ENCODE data around the gene NGEF. TPM values are rescaled to one million over a fixed set of nuclear protein-coding genes. Genes with fewer than 3 reads are reported as not detected.

The NGEF gene
- total RNA-seq, 1 donor from 2014 or later: 4.3 TPM

DNA sequence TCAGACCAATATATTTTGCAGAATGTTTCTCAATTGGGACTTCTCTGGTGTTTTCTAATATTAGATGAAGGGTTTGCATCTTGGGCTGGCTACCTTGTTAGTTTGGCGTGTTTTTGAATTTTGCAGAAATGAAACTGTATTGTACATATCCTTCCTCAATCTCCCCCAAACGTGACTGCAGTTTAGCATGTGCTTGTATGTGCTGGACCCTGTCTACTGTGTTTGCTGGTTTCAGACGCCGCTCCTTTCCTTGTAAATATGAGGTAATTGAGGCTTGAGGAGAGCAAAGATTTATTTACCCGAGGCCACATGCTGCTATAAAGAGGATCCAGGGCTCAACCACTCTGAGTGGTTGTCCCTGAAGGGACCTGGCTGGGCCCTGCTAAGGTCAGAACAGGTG lies 57.2 kb downstream of the NGEF start:
- Histone ChIP-seq H3K36me3 (no peaks in the 10 kb centered on the region), H4K20me1 (ENCODE audit: low read depth) (no peaks in the 10 kb centered on the region), H3K27me3 (no peaks in the 10 kb centered on the region), H3K4me1 (no peaks in the 10 kb centered on the region), H3K9me3 (ENCODE audit: low read depth) (no peaks in the 10 kb centered on the region), H3K9ac (no peak overlapping the region), H3K4me3 (no peak overlapping the region), H3F3A (ENCODE audit: low read depth) (peaks cover 4% of the 10 kb centered on the region), H3K79me2 (ENCODE audit: low read depth) (no peaks in the 10 kb centered on the region), H3K27ac (no peak overlapping the region), H3K4me2 (no peak overlapping the region), H2AFZ (replicated peaks) (no peak overlapping the region)
- no peak overlapping the region for H3K4me3 Mint-ChIP-seq
- no peak for DNase-seq (ENCODE audit: low spot score)
- peaks cover 4% of the 10 kb centered on the region for H3K9me3 Mint-ChIP-seq
- H3K27ac Mint-ChIP-seq: no peak overlapping the region
- H3K27me3 Mint-ChIP-seq (ENCODE audit: insufficient read depth, low read depth): peaks cover 8% of the 10 kb centered on the region
- TF ChIP-seq EZH2phosphoT487 (IDR thresholded peaks at IDR 0.05) (no peak), EZH2 (IDR thresholded peaks at IDR 0.05) (no peak)
- TF ChIP-seq, protein P1, sequence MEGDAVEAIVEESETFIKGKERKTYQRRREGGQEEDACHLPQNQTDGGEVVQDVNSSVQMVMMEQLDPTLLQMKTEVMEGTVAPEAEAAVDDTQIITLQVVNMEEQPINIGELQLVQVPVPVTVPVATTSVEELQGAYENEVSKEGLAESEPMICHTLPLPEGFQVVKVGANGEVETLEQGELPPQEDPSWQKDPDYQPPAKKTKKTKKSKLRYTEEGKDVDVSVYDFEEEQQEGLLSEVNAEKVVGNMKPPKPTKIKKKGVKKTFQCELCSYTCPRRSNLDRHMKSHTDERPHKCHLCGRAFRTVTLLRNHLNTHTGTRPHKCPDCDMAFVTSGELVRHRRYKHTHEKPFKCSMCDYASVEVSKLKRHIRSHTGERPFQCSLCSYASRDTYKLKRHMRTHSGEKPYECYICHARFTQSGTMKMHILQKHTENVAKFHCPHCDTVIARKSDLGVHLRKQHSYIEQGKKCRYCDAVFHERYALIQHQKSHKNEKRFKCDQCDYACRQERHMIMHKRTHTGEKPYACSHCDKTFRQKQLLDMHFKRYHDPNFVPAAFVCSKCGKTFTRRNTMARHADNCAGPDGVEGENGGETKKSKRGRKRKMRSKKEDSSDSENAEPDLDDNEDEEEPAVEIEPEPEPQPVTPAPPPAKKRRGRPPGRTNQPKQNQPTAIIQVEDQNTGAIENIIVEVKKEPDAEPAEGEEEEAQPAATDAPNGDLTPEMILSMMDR (IDR thresholded peaks at IDR 0.05): no peak
- no peaks in the 10 kb centered on the region for H3K36me3 Mint-ChIP-seq
- peaks cover 13% of the 10 kb centered on the region for H3K4me1 Mint-ChIP-seq

DNA sequence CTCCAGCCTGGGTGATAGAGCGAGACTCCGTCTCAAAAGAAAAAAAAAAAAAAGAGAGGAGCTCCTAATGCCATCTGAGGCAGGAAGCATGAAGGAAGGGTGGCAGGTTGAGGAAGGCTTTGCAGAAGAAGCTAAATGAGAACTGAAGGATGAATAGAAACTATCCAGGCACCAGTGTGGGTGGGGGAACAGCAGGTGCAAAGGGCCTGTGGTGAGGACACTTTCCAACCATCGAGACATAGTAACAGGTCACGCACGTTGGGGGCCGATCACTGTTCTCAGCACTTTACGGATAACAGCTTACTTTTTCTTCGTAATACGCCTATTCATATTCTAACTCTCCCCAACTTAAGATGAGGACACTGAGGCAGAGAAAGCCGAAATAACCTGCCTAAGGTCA lies 58.4 kb downstream of the NGEF start:
- Histone ChIP-seq H3K4me3 (no peak overlapping the region), H3K79me2 (ENCODE audit: low read depth) (no peaks in the 10 kb centered on the region), H3K27me3 (no peaks in the 10 kb centered on the region), H2AFZ (replicated peaks) (no peak overlapping the region), H3K4me2 (no peak overlapping the region), H3K9ac (no peak overlapping the region), H4K20me1 (ENCODE audit: low read depth) (no peaks in the 10 kb centered on the region), H3K27ac (no peak overlapping the region), H3F3A (ENCODE audit: low read depth) (peaks cover 4% of the 10 kb centered on the region), H3K4me1 (no peaks in the 10 kb centered on the region), H3K36me3 (no peaks in the 10 kb centered on the region), H3K9me3 (ENCODE audit: low read depth) (no peaks in the 10 kb centered on the region)
- TF ChIP-seq, protein P1 (IDR thresholded peaks at IDR 0.05): no peak
- no peak for TF ChIP-seq EZH2phosphoT487 (IDR thresholded peaks at IDR 0.05)
- no peak for TF ChIP-seq EZH2 (IDR thresholded peaks at IDR 0.05)
- no peaks in the 10 kb centered on the region for H3K36me3 Mint-ChIP-seq
- no peak overlapping the region for H3K4me3 Mint-ChIP-seq
- peaks cover 4% of the 10 kb centered on the region for H3K9me3 Mint-ChIP-seq
- no peak overlapping the region for H3K27ac Mint-ChIP-seq
- DNase-seq (ENCODE audit: low spot score): no peak
- H3K4me1 Mint-ChIP-seq: peaks cover 13% of the 10 kb centered on the region
- peaks cover 8% of the 10 kb centered on the region for H3K27me3 Mint-ChIP-seq (ENCODE audit: insufficient read depth, low read depth)

DNA sequence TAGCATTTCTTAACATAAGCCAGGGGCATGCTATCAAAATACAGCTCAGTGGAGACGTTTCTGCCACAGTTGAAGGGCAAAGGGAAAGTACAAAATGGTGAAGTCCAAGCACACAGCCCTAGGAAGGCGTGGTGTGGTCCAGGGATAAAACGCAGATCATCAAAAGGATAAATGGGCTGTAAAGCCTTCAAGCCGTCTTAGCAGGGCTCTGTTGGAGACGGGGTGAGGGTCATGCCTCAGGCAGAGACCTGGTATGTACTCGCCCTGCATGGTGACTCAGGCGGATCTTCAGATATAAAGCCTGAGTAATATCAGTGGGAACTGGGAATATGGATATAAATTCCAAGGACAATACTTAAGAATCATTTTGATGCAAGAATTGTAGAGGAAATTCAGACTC lies 61.2 kb downstream of the NGEF start:
- no peak for DNase-seq (ENCODE audit: low spot score)
- Histone ChIP-seq H3K4me1 (peaks cover 16% of the 10 kb centered on the region), H2AFZ (replicated peaks) (no peak overlapping the region), H3K4me3 (no peak overlapping the region), H3K79me2 (ENCODE audit: low read depth) (no peaks in the 10 kb centered on the region), H3K36me3 (no peaks in the 10 kb centered on the region), H3K4me2 (no peak overlapping the region), H3K9me3 (ENCODE audit: low read depth) (no peaks in the 10 kb centered on the region), H3K27ac (no peak overlapping the region), H3K27me3 (no peaks in the 10 kb centered on the region), H3K9ac (no peak overlapping the region), H4K20me1 (ENCODE audit: low read depth) (no peaks in the 10 kb centered on the region), H3F3A (ENCODE audit: low read depth) (peaks cover 4% of the 10 kb centered on the region)
- Mint-ChIP-seq H3K27ac (no peak overlapping the region), H3K4me3 (no peak overlapping the region), H3K9me3 (no peaks in the 10 kb centered on the region), H3K36me3 (no peaks in the 10 kb centered on the region), H3K4me1 (peaks cover 25% of the 10 kb centered on the region), H3K27me3 (ENCODE audit: insufficient read depth, low read depth) (peaks cover 7% of the 10 kb centered on the region)
- TF ChIP-seq EZH2phosphoT487 (IDR thresholded peaks at IDR 0.05) (no peak), EZH2 (IDR thresholded peaks at IDR 0.05) (no peak)
- TF ChIP-seq, protein P1 (IDR thresholded peaks at IDR 0.05): no peak

All from neural progenitor cell (in vitro differentiated cells).